Measurements from ENCODE around the gene HAAO. TPM values are rescaled to one million over a fixed set of nuclear protein-coding genes. Genes with fewer than 3 reads are reported as not detected.

Gene HAAO
- polyA plus RNA-seq, 3 donors, result 10.5 to 29.6 (median 15.0) TPM

DNA sequence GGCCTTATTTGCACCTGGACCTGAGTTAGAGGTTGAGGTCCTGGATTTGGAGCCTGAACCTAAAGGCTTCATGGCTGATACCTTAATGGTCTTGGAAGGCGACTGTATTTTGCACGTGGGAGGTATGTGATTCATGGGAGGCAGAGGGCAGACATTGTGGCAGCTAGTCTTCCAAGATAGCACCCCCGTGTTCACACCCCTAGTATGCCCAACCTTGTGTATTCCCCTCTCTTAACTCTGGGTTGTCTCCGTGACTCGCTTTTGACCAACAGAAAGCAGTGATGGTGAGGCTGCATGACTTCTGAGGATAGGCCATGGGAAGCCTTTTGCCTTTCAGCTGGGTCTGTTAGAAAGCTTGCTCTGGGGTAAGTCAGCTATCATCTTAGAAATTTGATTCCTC is 45.8 kb upstream of the HAAO start:
- Histone ChIP-seq H3K36me3 (replicated peaks in 1 of 2; ENCODE audit: control insufficient read depth in 1 of 2, insufficient read depth in 2 of 2, low read length in 2 of 2) (no peaks in the 10 kb centered on the region), H3K9me3 (replicated peaks in 1 of 2; ENCODE audit: control insufficient read depth in 1 of 2, insufficient read depth in 1 of 2, low read length in 2 of 2) (no peaks in the 10 kb centered on the region), H3K27ac (ENCODE audit: low read depth in 1 of 2, low read length in 2 of 2) (no peak overlapping the region), H2AFZ (ENCODE audit: insufficient read depth, low read depth, low read length, poor library complexity, severe bottlenecking) (no peak overlapping the region), H3K9ac (ENCODE audit: insufficient read depth, low read length, poor library complexity, severe bottlenecking) (no peak overlapping the region), H3K4me2 (replicated peaks; ENCODE audit: extremely low read depth, low read length, poor library complexity, severe bottlenecking) (no peak overlapping the region), H3K4me3 (replicated peaks in 1 of 3; ENCODE audit: low read depth in 2 of 3, low read length in 3 of 3) (no peak overlapping the region), H3K79me2 (ENCODE audit: insufficient read depth, low read length) (no peaks in the 10 kb centered on the region), H4K20me1 (ENCODE audit: insufficient read depth, low read length) (no peaks in the 10 kb centered on the region), H3K4me1 (ENCODE audit: control insufficient read depth in 1 of 2, insufficient read depth in 2 of 2, low read length in 2 of 2) (peaks cover 13 to 19% of the 10 kb centered on the region in 2 donors), H3K27me3 (ENCODE audit: control insufficient read depth in 2 of 2, insufficient read depth in 2 of 2, low read length in 2 of 2) (no peaks in the 10 kb centered on the region)
- intact Hi-C loops (cut with micrococcal nuclease), result loop anchor here in 1 of 2 donors (10.0 kb wide), 1 partner anchor 97 kb away; no protein-coding TSS in a partner anchor
- Mint-ChIP-seq H3K4me1 (peaks cover 11% of the 10 kb centered on the region), H3K27me3 (ENCODE audit: low read depth in 3 of 3) (peaks cover 0 to 3% (median 0%) of the 10 kb centered on the region in 3 donors), H3K27ac (no peak overlapping the region), H3K4me3 (no peak overlapping the region), H3K9me3 (peaks cover 0 to 10% (median 0%) of the 10 kb centered on the region in 7 donors), H3K36me3 (no peaks in the 10 kb centered on the region)
- TF ChIP-seq, protein P1, sequence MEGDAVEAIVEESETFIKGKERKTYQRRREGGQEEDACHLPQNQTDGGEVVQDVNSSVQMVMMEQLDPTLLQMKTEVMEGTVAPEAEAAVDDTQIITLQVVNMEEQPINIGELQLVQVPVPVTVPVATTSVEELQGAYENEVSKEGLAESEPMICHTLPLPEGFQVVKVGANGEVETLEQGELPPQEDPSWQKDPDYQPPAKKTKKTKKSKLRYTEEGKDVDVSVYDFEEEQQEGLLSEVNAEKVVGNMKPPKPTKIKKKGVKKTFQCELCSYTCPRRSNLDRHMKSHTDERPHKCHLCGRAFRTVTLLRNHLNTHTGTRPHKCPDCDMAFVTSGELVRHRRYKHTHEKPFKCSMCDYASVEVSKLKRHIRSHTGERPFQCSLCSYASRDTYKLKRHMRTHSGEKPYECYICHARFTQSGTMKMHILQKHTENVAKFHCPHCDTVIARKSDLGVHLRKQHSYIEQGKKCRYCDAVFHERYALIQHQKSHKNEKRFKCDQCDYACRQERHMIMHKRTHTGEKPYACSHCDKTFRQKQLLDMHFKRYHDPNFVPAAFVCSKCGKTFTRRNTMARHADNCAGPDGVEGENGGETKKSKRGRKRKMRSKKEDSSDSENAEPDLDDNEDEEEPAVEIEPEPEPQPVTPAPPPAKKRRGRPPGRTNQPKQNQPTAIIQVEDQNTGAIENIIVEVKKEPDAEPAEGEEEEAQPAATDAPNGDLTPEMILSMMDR (IDR thresholded peaks at IDR 0.05), result no peak
- no peak for DNase-seq
- 100% methylated on average over 1 of the region's 5 CpGs for WGBS (ENCODE audit: insufficient coverage)

DNA sequence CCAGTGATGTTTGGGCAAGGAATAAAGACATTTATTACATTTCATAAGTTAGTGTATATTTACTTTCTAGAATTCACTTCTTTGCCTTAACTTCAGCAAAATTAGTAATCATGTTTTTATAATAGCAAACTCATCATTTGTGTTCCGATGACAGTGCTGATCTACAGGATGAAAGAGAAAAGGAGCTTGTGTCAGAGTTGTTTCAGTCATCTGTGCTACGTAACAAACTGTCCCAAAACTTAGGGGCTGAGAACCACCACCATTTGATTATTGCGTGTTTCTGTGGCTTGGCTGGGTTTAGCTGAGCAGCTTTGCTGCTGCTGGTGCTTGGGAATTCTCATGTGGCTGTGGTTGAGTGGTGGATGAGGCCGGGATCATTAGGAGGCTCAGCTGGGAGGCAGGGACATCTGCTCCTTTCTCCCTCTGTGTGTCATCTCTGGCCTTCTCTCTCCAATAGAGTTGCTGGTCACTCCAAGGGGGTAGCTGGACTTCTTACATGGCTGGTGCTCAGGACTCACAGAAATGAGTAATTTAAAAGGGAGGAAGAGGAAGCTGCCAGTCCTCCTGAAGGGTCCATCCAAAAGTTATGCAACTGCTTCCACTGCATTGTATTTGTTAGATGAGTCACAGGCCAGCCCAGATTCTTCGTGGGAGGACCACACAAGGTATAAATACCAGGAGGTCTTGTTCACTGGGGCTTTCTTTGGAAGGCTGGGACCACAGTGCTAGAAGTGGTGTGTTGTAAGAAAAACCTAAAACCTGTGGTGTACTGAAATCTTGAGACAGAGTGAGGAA is 43.4 kb upstream of the HAAO start:
- 0% methylated on average over 1 of the region's 5 CpGs for WGBS (ENCODE audit: insufficient coverage)
- Histone ChIP-seq H3K4me3 (replicated peaks in 1 of 3; ENCODE audit: low read depth in 2 of 3, low read length in 3 of 3) (peak overlapping the region in 1 of 3 experiments; percentile 30), H3K79me2 (ENCODE audit: insufficient read depth, low read length) (no peaks in the 10 kb centered on the region), H3K9ac (ENCODE audit: insufficient read depth, low read length, poor library complexity, severe bottlenecking) (no peak overlapping the region), H3K27me3 (ENCODE audit: control insufficient read depth in 2 of 2, insufficient read depth in 2 of 2, low read length in 2 of 2) (no peaks in the 10 kb centered on the region), H3K36me3 (replicated peaks in 1 of 2; ENCODE audit: control insufficient read depth in 1 of 2, insufficient read depth in 2 of 2, low read length in 2 of 2) (no peaks in the 10 kb centered on the region), H3K4me2 (replicated peaks; ENCODE audit: extremely low read depth, low read length, poor library complexity, severe bottlenecking) (peak overlapping the region; percentile 56), H2AFZ (ENCODE audit: insufficient read depth, low read depth, low read length, poor library complexity, severe bottlenecking) (no peak overlapping the region), H3K9me3 (replicated peaks in 1 of 2; ENCODE audit: control insufficient read depth in 1 of 2, insufficient read depth in 1 of 2, low read length in 2 of 2) (no peaks in the 10 kb centered on the region), H3K4me1 (ENCODE audit: control insufficient read depth in 1 of 2, insufficient read depth in 2 of 2, low read length in 2 of 2) (peaks cover 13 to 19% of the 10 kb centered on the region in 2 donors), H3K27ac (ENCODE audit: low read depth in 1 of 2, low read length in 2 of 2) (peak overlapping the region; percentile 11 to 68), H4K20me1 (ENCODE audit: insufficient read depth, low read length) (no peaks in the 10 kb centered on the region)
- no peaks in the 10 kb centered on the region for H3K36me3 Mint-ChIP-seq
- peak overlapping the region in 1 of 2 donors; percentile 64 for H3K4me3 Mint-ChIP-seq
- peaks cover 0 to 10% (median 0%) of the 10 kb centered on the region in 7 donors for H3K9me3 Mint-ChIP-seq
- no peaks in the 10 kb centered on the region for H3K27me3 Mint-ChIP-seq (ENCODE audit: low read depth in 3 of 3)
- peak overlapping the region; percentile 58 to 93 (median 86) for H3K27ac Mint-ChIP-seq
- TF ChIP-seq, protein P1 (IDR thresholded peaks at IDR 0.05), result no peak
- DNase-seq, result peak; percentile 79 to 92 (median 90)
- intact Hi-C loops (cut with micrococcal nuclease), result loop anchor here in 1 of 2 donors (10.0 kb wide), 1 partner anchor 99 kb away; no protein-coding TSS in a partner anchor
- H3K4me1 Mint-ChIP-seq, result peaks cover 11% of the 10 kb centered on the region

Measured in CD14-positive monocyte (primary cell).